Natural killer cell (primary cell): ENCODE data around the gene WNT6. TPM values are rescaled to one million over a fixed set of nuclear protein-coding genes. Genes with fewer than 3 reads are reported as not detected.

ENCODE experiments used
- ATAC-seq, 3 donors: fragments of 150-1000 bp in 2 of 3; fragments of 200-7000 bp in 1 of 3; cut with Tn5 transposase; 1 replicate in 1 of 3; 2 replicates in 2 of 3; pipeline ENCODE4 v1.10.0; 2021; ENCODE audit warnings: mild to moderate bottlenecking in 2 of 3, moderate library complexity in 2 of 3
- DNase-seq, 2 donors: peaks; one replicate each; pipeline versions ENCODE4 v3.0.0 to v3.0.0-alpha.2; 2013 to 2021; ENCODE audit warnings: mixed read lengths in 1 of 2
- H3K27ac ChIP-seq: one replicate; pipeline ENCODE4 v1.5.1; 2013; ENCODE audit warnings: mild to moderate bottlenecking, low read length
- H3K27me3 ChIP-seq: one replicate; pipeline ENCODE4 v1.6.1; 2013; ENCODE audit warnings: low read length; ENCODE audit not compliant: control insufficient read depth, insufficient read depth
- H3K36me3 ChIP-seq: one replicate; pipeline ENCODE4 v1.6.1; 2013; ENCODE audit warnings: low read length; ENCODE audit not compliant: control insufficient read depth, insufficient read depth
- H3K4me1 ChIP-seq: one replicate; pipeline ENCODE4 v1.6.1; 2013; ENCODE audit warnings: low read length; ENCODE audit not compliant: control insufficient read depth, insufficient read depth
- H3K4me3 ChIP-seq: one replicate; pipeline ENCODE4 v1.5.1; 2013; ENCODE audit warnings: low read length
- H3K9me3 ChIP-seq: one replicate; pipeline ENCODE4 v1.6.1; 2013; ENCODE audit warnings: low read length; ENCODE audit not compliant: control insufficient read depth, insufficient read depth
- H3K27ac Mint-ChIP-seq, 2 donors: one replicate each; pipeline ENCODE4 v1.8.0; 2022; ENCODE audit warnings: mild to moderate bottlenecking in 2 of 2, mixed read lengths in 2 of 2, moderate library complexity in 1 of 2
- H3K27me3 Mint-ChIP-seq, 2 donors: one replicate each; pipeline ENCODE4 v1.8.0; 2022; ENCODE audit warnings: low read depth in 2 of 2, mixed read lengths in 2 of 2
- H3K36me3 Mint-ChIP-seq: one replicate; pipeline ENCODE4 v1.8.0; 2022; ENCODE audit warnings: mixed read lengths
- H3K4me1 Mint-ChIP-seq, 2 donors: one replicate each; pipeline ENCODE4 v1.8.0; 2022; ENCODE audit warnings: mixed read lengths in 2 of 2
- H3K4me3 Mint-ChIP-seq: one replicate; pipeline ENCODE4 v1.8.0; 2022; ENCODE audit warnings: mild to moderate bottlenecking, moderate library complexity, mixed read lengths
- H3K9me3 Mint-ChIP-seq, 2 donors: one replicate each; pipeline ENCODE4 v1.8.0; 2022; ENCODE audit warnings: mixed read lengths in 2 of 2
- CTCF ChIP-seq: fragments of 200-600 bp; IDR thresholded peaks from one replicate; pipeline ENCODE4 v1.8.0; 2022; ENCODE audit warnings: antibody characterized with exemption
- WGBS: methylation state at CpG from one replicate; pipeline ENCODE4 v1.1.7; 2013; ENCODE audit warnings: missing lambda C conversion rate; ENCODE audit not compliant: insufficient coverage; 5-methylcytosine and 5-hydroxymethylcytosine counted together
- intact Hi-C: fragments of 100-400 bp; cut with micrococcal nuclease; formaldehyde crosslinking; loops from one replicate; pipeline ENCODE4 v1.14.2; 2022
- total RNA-seq, 4 donors: library from RNA; stranded (reverse); fragments of 120-200 nt in 1 of 4; gene quantifications; one replicate each; pipeline versions ENCODE4 v1.2.3 to v1.2.4, GENCODE V29; 2013 to 2022

Gene WNT6
- total RNA-seq, 3 donors from 2014 or later (not counting 1 experiment from before 2014, with no cell fraction given): not detected

DNA sequence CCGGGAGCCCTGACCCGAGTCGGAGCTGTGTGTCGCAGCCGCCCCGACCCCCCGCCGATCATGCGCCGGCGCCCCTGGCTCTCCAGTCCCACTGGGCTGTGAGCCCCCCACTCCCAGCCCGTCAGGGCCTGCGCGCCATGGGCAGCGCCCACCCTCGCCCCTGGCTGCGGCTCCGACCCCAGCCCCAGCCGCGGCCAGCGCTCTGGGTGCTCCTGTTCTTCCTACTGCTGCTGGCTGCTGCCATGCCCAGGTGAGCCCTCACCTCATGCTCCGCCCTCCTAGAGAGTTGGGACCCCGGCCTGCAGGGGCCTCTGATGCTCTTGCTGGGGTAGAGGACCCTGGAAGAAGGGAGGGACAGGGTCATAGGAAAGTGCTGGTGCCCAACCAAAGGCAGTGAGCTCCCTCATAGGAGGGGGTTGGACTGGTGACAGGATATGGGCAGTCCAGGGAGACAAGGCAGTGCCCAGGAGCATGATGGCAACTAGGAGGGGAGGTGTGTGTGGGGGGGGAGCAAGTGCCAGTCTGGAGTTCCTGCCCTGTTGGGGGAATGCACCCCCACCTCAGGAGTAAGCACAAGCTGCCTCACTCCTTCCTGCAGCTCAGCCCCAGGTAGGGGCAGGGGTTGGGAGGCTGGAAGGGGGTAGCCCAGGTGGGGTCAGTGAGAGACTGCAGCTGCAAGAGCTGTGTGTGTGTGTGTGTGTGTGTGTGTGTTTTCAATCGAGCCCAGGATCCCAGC lies 21.4 kb downstream of the WNT6 start:
- peaks cover 53% of the 10 kb centered on the region for H3K27me3 ChIP-seq
- Mint-ChIP-seq H3K27me3 (peaks cover 61% of the 10 kb centered on the region in 2 donors), H3K27ac (peak overlapping the region in 1 of 2 donors; percentile 52), H3K36me3 (no peaks in the 10 kb centered on the region), H3K9me3 (no peaks in the 10 kb centered on the region), H3K4me3 (peak overlapping the region; percentile 72), H3K4me1 (peaks cover 0 to 22% of the 10 kb centered on the region in 2 donors)
- no peaks in the 10 kb centered on the region for H3K36me3 ChIP-seq
- H3K27ac ChIP-seq: no peak overlapping the region
- H3K9me3 ChIP-seq: no peaks in the 10 kb centered on the region
- 16% methylated on average over 24 of the region's 24 CpGs for WGBS
- TF ChIP-seq CTCF: no peak
- DNase-seq: peak in 1 of 2 donors; percentile 38
- intact Hi-C loops: no loop called here
- no peak for ATAC-seq
- H3K4me3 ChIP-seq: peak overlapping the region; percentile 14
- H3K4me1 ChIP-seq: peaks cover 39% of the 10 kb centered on the region

- H3K36me3 Mint-ChIP-seq: no peaks in the 10 kb centered on the region
- peaks cover 53% of the 10 kb centered on the region for H3K27me3 ChIP-seq
- TF ChIP-seq CTCF: no peak
- peaks cover 37% of the 10 kb centered on the region for H3K4me1 ChIP-seq
- peaks cover 0 to 17% of the 10 kb centered on the region in 2 donors for H3K4me1 Mint-ChIP-seq
- no peaks in the 10 kb centered on the region for H3K36me3 ChIP-seq
- H3K27me3 Mint-ChIP-seq: peaks cover 55 to 58% of the 10 kb centered on the region in 2 donors
- 85% methylated on average over 12 of the region's 13 CpGs for whole genome bisulfite sequencing
- intact Hi-C loops: no loop called here
- H3K27ac Mint-ChIP-seq: peak overlapping the region in 1 of 2 donors; percentile 52
- no peaks in the 10 kb centered on the region for H3K9me3 ChIP-seq
- ATAC-seq (no peak), DNase-seq (no peak)
- no peak overlapping the region for H3K27ac ChIP-seq
- no peaks in the 10 kb centered on the region for H3K9me3 Mint-ChIP-seq
- H3K4me3 Mint-ChIP-seq: peak overlapping the region; percentile 38
- no peak overlapping the region for H3K4me3 ChIP-seq
Measured at GRCh38 chr2:218881744-218882460, 22.3 kb downstream of the WNT6 start.

DNA sequence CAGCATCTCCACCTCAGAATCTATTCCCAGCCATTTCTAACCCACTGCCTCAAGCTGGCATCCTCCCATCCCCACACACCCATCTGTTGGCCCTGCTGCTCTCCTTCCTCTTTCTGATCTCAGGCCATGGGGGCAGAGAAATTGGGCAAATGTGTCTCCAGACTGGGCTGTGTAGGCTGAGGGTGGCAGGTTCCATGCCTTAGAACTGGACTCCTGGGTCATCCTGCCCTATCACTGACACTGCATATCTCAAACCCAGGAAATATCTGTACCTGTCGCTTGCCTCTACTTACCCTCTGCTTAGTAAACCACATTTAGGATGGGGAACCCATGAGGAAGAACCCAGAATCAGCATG lies 22.8 kb downstream of the WNT6 start:
- H3K9me3 Mint-ChIP-seq: no peaks in the 10 kb centered on the region
- H3K4me3 ChIP-seq: no peak overlapping the region
- no peak for TF ChIP-seq CTCF
- peaks cover 48% of the 10 kb centered on the region for H3K27me3 ChIP-seq
- ATAC-seq: no peak
- no peaks in the 10 kb centered on the region for H3K36me3 ChIP-seq
- 80% methylated on average over 1 of the region's 1 CpG for WGBS
- H3K27ac Mint-ChIP-seq: no peak overlapping the region
- peaks cover 0 to 17% of the 10 kb centered on the region in 2 donors for H3K4me1 Mint-ChIP-seq
- DNase-seq: no peak
- intact Hi-C loops: no loop called here
- no peak overlapping the region for H3K27ac ChIP-seq
- H3K4me1 ChIP-seq: peaks cover 33% of the 10 kb centered on the region
- H3K4me3 Mint-ChIP-seq: no peak overlapping the region
- H3K36me3 Mint-ChIP-seq: no peaks in the 10 kb centered on the region
- no peaks in the 10 kb centered on the region for H3K9me3 ChIP-seq
- H3K27me3 Mint-ChIP-seq: peaks cover 50 to 57% of the 10 kb centered on the region in 2 donors
